SJSA1 (cell line): ENCODE results near the gene FAM107B. TPM values are rescaled to one million over a fixed set of nuclear protein-coding genes. Genes with fewer than 3 reads are reported as not detected.
"Not testable (repeated sequence)": the region's sequence is repeated elsewhere in the genome, so short reads cannot be mapped to it uniquely, and the experiment has no call there.

ENCODE experiments used
- DNase-seq, 2 experiments: peaks; one replicate each; pipeline ENCODE4 v3.0.0-alpha.2; 2015 to 2020; ENCODE audit warnings: low spot score in 2 of 2, low read depth in 1 of 2
- H3K27ac ChIP-seq: fragments of 250-450 bp; sonication (Bioruptor Pico); 2 replicates; pipeline ENCODE4 v1.5.1; 2020; ENCODE audit warnings: mild to moderate bottlenecking, moderate library complexity
- H3K27me3 ChIP-seq: fragments of 250-450 bp; sonication (Bioruptor Pico); replicated peaks from 2 replicates; pipeline ENCODE4 v1.5.1; 2020; ENCODE audit warnings: mild to moderate bottlenecking, moderate library complexity
- H3K36me3 ChIP-seq: fragments of 250-450 bp; sonication (Bioruptor Pico); 2 replicates; pipeline ENCODE4 v1.5.1; 2020; ENCODE audit warnings: mild to moderate bottlenecking
- H3K4me1 ChIP-seq: fragments of 250-450 bp; sonication (Bioruptor Pico); replicated peaks from 2 replicates; pipeline ENCODE4 v1.6.1; 2021; ENCODE audit warnings: mild to moderate bottlenecking
- H3K4me3 ChIP-seq: fragments of 250-450 bp; sonication (Bioruptor Pico); 2 replicates; pipeline ENCODE4 v1.5.1; 2020; ENCODE audit warnings: mild to moderate bottlenecking
- H3K9me3 ChIP-seq: fragments of 250-450 bp; sonication (Bioruptor Pico); replicated peaks from 2 replicates; pipeline ENCODE4 v1.5.1; 2020; ENCODE audit warnings: mild to moderate bottlenecking
- total RNA-seq: library from RNA; depleted of rRNA; stranded (reverse); fragments of >200 nt; shearing (Covaris generic); gene quantifications from 2 replicates; pipeline ENCODE4 v1.2.3, GENCODE V29; 2014

Gene FAM107B
- total RNA-seq, 1 experiment from 2014 or later = 31.9 TPM

GRCh38 chr10:14652067-14652466, 122.6 kb downstream of the FAM107B start:
- no peak overlapping the region for H3K4me3 ChIP-seq
- no peak for DNase-seq
- no peaks in the 10 kb centered on the region for H3K9me3 ChIP-seq
- no peaks in the 10 kb centered on the region for H3K36me3 ChIP-seq
- no peak overlapping the region for H3K27ac ChIP-seq
- H3K4me1 ChIP-seq = peaks cover 13% of the 10 kb centered on the region
- H3K27me3 ChIP-seq = no peaks in the 10 kb centered on the region

GRCh38 chr10:14649739-14650138, 125.0 kb downstream of the FAM107B start:
- Histone ChIP-seq H3K4me1 (peaks cover 13% of the 10 kb centered on the region), H3K27ac (no peak overlapping the region), H3K9me3 (no peaks in the 10 kb centered on the region), H3K4me3 (no peak overlapping the region), H3K36me3 (no peaks in the 10 kb centered on the region), H3K27me3 (no peaks in the 10 kb centered on the region)
- no peak for DNase-seq

- no peak for DNase-seq
- peaks cover 8% of the 10 kb centered on the region for H3K4me1 ChIP-seq
- no peaks in the 10 kb centered on the region for H3K36me3 ChIP-seq
- H3K4me3 ChIP-seq = no peak overlapping the region
- H3K27me3 ChIP-seq = no peaks in the 10 kb centered on the region
- H3K9me3 ChIP-seq = no peaks in the 10 kb centered on the region
- H3K27ac ChIP-seq = no peak overlapping the region
Observed at GRCh38 chr10:14648946-14649345, 125.8 kb downstream of the FAM107B start.

GRCh38 chr10:14648005-14648765, 126.5 kb downstream of the FAM107B start:
- Histone ChIP-seq H3K27ac (no peak overlapping the region), H3K27me3 (no peaks in the 10 kb centered on the region), H3K36me3 (no peaks in the 10 kb centered on the region), H3K4me1 (peaks cover 2% of the 10 kb centered on the region), H3K9me3 (no peaks in the 10 kb centered on the region), H3K4me3 (no peak overlapping the region)
- DNase-seq = no peak

GRCh38 chr10:14645239-14645960, 129.3 kb downstream of the FAM107B start:
- Histone ChIP-seq H3K36me3 (no peaks in the 10 kb centered on the region), H3K4me3 (no peak overlapping the region), H3K9me3 (no peaks in the 10 kb centered on the region; the same call in 1 of the 2 replicates), H3K4me1 (no peaks in the 10 kb centered on the region), H3K27me3 (peaks cover 7% of the 10 kb centered on the region), H3K27ac (no peak overlapping the region)
- DNase-seq = no peak

- Histone ChIP-seq H3K4me3 (no peak overlapping the region), H3K9me3 (no peaks in the 10 kb centered on the region; the same call in 1 of the 2 replicates), H3K4me1 (no peaks in the 10 kb centered on the region; the same call in 1 of the 2 replicates), H3K27ac (no peak overlapping the region), H3K27me3 (peaks cover 7% of the 10 kb centered on the region), H3K36me3 (no peaks in the 10 kb centered on the region)
- no peak for DNase-seq
Observed at GRCh38 chr10:14639637-14640036, 135.1 kb downstream of the FAM107B start.

GRCh38 chr10:14635043-14635710, 139.5 kb downstream of the FAM107B start:
- no peak for DNase-seq
- H3K4me3 ChIP-seq = no peak overlapping the region
- no peaks in the 10 kb centered on the region for H3K36me3 ChIP-seq
- H3K27ac ChIP-seq = no peak overlapping the region
- H3K27me3 ChIP-seq = no peaks in the 10 kb centered on the region
- H3K9me3 ChIP-seq = no peaks in the 10 kb centered on the region
- H3K4me1 ChIP-seq = no peaks in the 10 kb centered on the region; the same call in 1 of the 2 replicates

GRCh38 chr10:14634572-14634971, 140.1 kb downstream of the FAM107B start:
- not testable (repeated sequence) for DNase-seq

GRCh38 chr10:14625765-14626525, 148.8 kb downstream of the FAM107B start:
- no peaks in the 10 kb centered on the region for H3K9me3 ChIP-seq
- H3K27ac ChIP-seq = no peak overlapping the region

More at GRCh38 chr10:14634572-14634971, 140.1 kb downstream of the FAM107B start:
- not testable (repeated sequence) for H3K27me3 ChIP-seq, H3K4me1 ChIP-seq, H3K9me3 ChIP-seq, H3K36me3 ChIP-seq, H3K27ac ChIP-seq, H3K4me3 ChIP-seq

GRCh38 chr10:14625192-14625631, 149.5 kb downstream of the FAM107B start:
- Histone ChIP-seq H3K27ac (no peak overlapping the region), H3K4me1 (no peaks in the 10 kb centered on the region), H3K9me3 (no peaks in the 10 kb centered on the region), H3K36me3 (no peaks in the 10 kb centered on the region), H3K4me3 (no peak overlapping the region), H3K27me3 (no peaks in the 10 kb centered on the region)
- DNase-seq = no peak

More at GRCh38 chr10:14625765-14626525, 148.8 kb downstream of the FAM107B start:
- Histone ChIP-seq H3K4me3 (no peak overlapping the region), H3K27me3 (no peaks in the 10 kb centered on the region), H3K36me3 (no peaks in the 10 kb centered on the region), H3K4me1 (no peaks in the 10 kb centered on the region)
- DNase-seq = no peak

- no peak overlapping the region for H3K4me3 ChIP-seq
- DNase-seq = no peak
- no peaks in the 10 kb centered on the region for H3K27me3 ChIP-seq
- no peaks in the 10 kb centered on the region for H3K36me3 ChIP-seq
- no peaks in the 10 kb centered on the region for H3K4me1 ChIP-seq
- no peak overlapping the region for H3K27ac ChIP-seq
- no peaks in the 10 kb centered on the region for H3K9me3 ChIP-seq
Observed at GRCh38 chr10:14624600-14624999, 150.1 kb downstream of the FAM107B start.

- Histone ChIP-seq H3K9me3 (no peaks in the 10 kb centered on the region), H3K27ac (no peak overlapping the region), H3K4me3 (no peak overlapping the region), H3K27me3 (no peaks in the 10 kb centered on the region), H3K36me3 (no peaks in the 10 kb centered on the region), H3K4me1 (no peaks in the 10 kb centered on the region)
- no peak for DNase-seq
Observed at GRCh38 chr10:14623931-14624330, 150.8 kb downstream of the FAM107B start.

GRCh38 chr10:14621037-14621436, 153.7 kb downstream of the FAM107B start:
- Histone ChIP-seq H3K9me3 (no peaks in the 10 kb centered on the region), H3K4me3 (no peak overlapping the region), H3K36me3 (no peaks in the 10 kb centered on the region), H3K27me3 (no peaks in the 10 kb centered on the region), H3K4me1 (peaks cover 3% of the 10 kb centered on the region; the same call in 1 of the 2 replicates), H3K27ac (no peak overlapping the region)
- DNase-seq = no peak
